ENCODE results near the gene ZCCHC13.

DNA sequence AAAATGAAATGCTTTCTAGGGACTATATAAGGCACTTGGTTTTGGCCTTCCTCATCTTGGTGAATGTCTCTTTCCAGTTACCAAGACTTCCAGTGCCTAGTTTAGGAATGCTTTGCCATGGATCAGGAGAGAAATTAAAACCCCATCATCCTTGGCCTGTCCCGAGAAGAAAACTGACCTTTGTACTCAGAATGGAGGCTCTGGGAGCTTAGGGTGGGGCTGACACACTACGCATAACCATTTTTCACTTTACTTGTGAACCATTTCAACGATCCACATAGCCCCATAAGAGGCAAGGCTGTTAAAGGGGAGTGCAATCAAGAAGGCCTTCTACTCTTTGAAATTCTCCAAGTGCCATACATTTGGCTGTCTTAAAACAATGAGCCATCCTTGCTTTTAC is 26.7 kb upstream of the ZCCHC13 start:
- TF ChIP-seq, protein P1, sequence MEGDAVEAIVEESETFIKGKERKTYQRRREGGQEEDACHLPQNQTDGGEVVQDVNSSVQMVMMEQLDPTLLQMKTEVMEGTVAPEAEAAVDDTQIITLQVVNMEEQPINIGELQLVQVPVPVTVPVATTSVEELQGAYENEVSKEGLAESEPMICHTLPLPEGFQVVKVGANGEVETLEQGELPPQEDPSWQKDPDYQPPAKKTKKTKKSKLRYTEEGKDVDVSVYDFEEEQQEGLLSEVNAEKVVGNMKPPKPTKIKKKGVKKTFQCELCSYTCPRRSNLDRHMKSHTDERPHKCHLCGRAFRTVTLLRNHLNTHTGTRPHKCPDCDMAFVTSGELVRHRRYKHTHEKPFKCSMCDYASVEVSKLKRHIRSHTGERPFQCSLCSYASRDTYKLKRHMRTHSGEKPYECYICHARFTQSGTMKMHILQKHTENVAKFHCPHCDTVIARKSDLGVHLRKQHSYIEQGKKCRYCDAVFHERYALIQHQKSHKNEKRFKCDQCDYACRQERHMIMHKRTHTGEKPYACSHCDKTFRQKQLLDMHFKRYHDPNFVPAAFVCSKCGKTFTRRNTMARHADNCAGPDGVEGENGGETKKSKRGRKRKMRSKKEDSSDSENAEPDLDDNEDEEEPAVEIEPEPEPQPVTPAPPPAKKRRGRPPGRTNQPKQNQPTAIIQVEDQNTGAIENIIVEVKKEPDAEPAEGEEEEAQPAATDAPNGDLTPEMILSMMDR (IDR thresholded peaks at IDR 0.05), result no peak
- no peak for TF ChIP-seq POLR2A (IDR thresholded peaks at IDR 0.05)
